H1 (cell line): ENCODE results near the gene ABL1. TPM values are rescaled to one million over a fixed set of nuclear protein-coding genes. Genes with fewer than 3 reads are reported as not detected.

Experiments
- HDAC2 ChIP-seq, 2 experiments: fragments of 300-600 bp in 1 of 2; sonication (generic) in 1 of 2; IDR thresholded peaks; 2 replicates each; pipeline ENCODE4 v1.6.1; 2011 to 2012; ENCODE audit warnings: low read depth in 2 of 2, low read length in 2 of 2, mild to moderate bottlenecking in 2 of 2, moderate library complexity in 2 of 2, borderline replicate concordance in 1 of 2, inconsistent platforms in 1 of 2
- MAFK ChIP-seq: IDR thresholded peaks from 2 replicates; pipeline ENCODE4 v1.6.1; 2012; ENCODE audit warnings: low read depth, mild to moderate bottlenecking, improper control_type of control experiment, low read length
- PHF8 ChIP-seq: fragments of 200-600 bp; sonication (generic); conservative IDR thresholded peaks from 2 replicates; pipeline ENCODE4 v1.7.1; 2012; ENCODE audit warnings: low read depth, mild to moderate bottlenecking, inconsistent platforms, low read length, moderate library complexity
- RXRA ChIP-seq: IDR thresholded peaks from 2 replicates; pipeline ENCODE4 v1.6.1; 2011; ENCODE audit warnings: low read depth, mild to moderate bottlenecking, low read length, moderate library complexity; ENCODE audit not compliant: insufficient read depth
- polyA plus RNA-seq, 7 experiments: library from polyadenylated mRNA; depleted of rRNA in 3 of 7; stranded (reverse) in 5 of 7; unstranded in 2 of 7; fragments of >200 nt in 5 of 7; fragments of 200-250 nt in 2 of 7; gene quantifications; 1 replicate in 5 of 7; 2 replicates in 1 of 7; 4 replicates in 1 of 7; pipeline versions ENCODE4 v1.2.1 to v1.2.3, GENCODE V29; 2011 to 2013; ENCODE audit warnings: missing spikeins in 2 of 7, mixed read lengths in 2 of 7
- total RNA-seq: library from RNA; stranded (reverse); fragmentation: NEBNext Ultra II Directional; extraction: Animal tissue kit (Norgen Biotek cat#: 25700); gene quantifications from 2 replicates; pipeline ENCODE4 v1.2.1, GENCODE V29; 2021

The ABL1 gene
- total and polyA plus RNA-seq, 2 of the 8 experiments (the other 6 are each of a cell fraction or from before 2014, with no cell fraction given) = 35.3 to 104 TPM

DNA sequence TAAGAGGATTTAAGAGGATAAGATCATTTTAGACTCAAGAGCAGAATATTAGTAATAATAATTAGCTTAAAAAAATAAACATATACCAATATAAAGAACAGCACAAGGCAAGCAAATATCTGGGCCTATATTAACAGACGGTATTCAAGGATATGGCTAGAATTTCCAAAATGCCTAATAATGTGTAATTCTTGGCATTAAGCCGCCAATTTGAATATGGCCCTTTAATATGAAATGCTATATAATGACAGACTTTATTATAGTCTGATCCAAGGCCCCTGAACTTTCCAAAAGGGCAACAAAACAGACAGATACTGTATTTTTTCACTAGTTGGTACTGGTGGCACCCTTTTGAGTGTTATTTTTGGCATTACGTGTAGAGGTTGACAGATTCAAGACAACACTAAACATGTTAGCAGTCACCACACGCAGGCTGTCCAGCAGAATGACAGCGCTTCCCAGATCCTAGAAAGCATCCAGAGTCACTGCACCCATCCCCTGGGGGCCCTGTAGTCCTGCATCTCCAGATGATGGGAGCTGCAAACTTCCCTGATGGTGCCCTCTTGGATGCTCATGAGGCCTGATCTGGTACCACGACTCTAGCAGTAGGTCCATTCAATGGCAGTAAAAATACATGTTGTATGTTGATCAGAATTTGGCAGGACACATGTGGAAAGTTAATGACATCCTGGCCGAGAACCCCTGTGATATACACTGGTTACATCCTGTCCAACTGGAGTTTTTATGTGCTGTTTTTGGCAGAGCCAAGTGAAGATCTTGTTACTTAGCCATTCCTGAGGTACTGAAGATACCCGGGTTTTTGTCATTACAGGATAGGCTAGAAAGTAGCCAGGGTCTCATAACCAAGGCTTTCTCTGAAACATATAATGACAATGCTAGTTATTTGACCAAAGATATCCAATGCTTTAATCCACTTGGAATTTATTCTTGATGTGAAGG is 1.7 kb upstream of the ABL1 start (continued):
- TF ChIP-seq PHF8 = no peak
- TF ChIP-seq RXRA = no peak
- TF ChIP-seq MAFK = no peak
- TF ChIP-seq HDAC2 (IDR thresholded peaks at IDR 0.05; ENCODE audit: borderline replicate concordance in 1 of 2, low read depth in 2 of 2, low read length in 2 of 2) = no peak
- TF ChIP-seq, all 59 proteins: peak for 0
